Fibroblast of gingiva (primary cell): ENCODE results near the gene IGF2.
A peak's percentile ranks its signal among the peaks of the same experiment; 100 is the strongest.

ENCODE experiments used
- DNase-seq: peaks from one replicate; pipeline ENCODE4 v3.0.0-alpha.2; 2011; ENCODE audit warnings: low read depth

Gene IGF2

GRCh38 chr11:2122907-2123627 is 16.1 kb downstream of the IGF2 start:
- peak; percentile 20 for DNase-seq

GRCh38 chr11:2122222-2122906 is 16.8 kb downstream of the IGF2 start:
- DNase-seq = peak; percentile 72

- DNase-seq = no peak
Observed at GRCh38 chr11:2121227-2122130, 17.7 kb downstream of the IGF2 start.

- peak; percentile 37 for DNase-seq
Observed at GRCh38 chr11:2120359-2121100, 18.7 kb downstream of the IGF2 start.

- peak; percentile 64 for DNase-seq
Observed at GRCh38 chr11:2118677-2119076, 20.5 kb downstream of the IGF2 start.

GRCh38 chr11:2116680-2117079 is 22.5 kb downstream of the IGF2 start:
- DNase-seq = no peak

- DNase-seq = no peak
Observed at GRCh38 chr11:2115308-2115707, 23.9 kb downstream of the IGF2 start.

- no peak for DNase-seq
Observed at GRCh38 chr11:2114430-2115241, 24.6 kb downstream of the IGF2 start.

GRCh38 chr11:2113776-2114175 is 25.4 kb downstream of the IGF2 start:
- DNase-seq = no peak

GRCh38 chr11:2110521-2110920 is 28.7 kb downstream of the IGF2 start:
- no peak for DNase-seq

GRCh38 chr11:2109541-2110019 is 29.6 kb downstream of the IGF2 start:
- DNase-seq = no peak

GRCh38 chr11:2108675-2109491 is 30.3 kb downstream of the IGF2 start:
- DNase-seq = no peak

GRCh38 chr11:2107941-2108630 is 31.1 kb downstream of the IGF2 start:
- DNase-seq = no peak

- no peak for DNase-seq
Observed at GRCh38 chr11:2107521-2107920, 31.7 kb downstream of the IGF2 start.

- no peak for DNase-seq
Observed at GRCh38 chr11:2106583-2107209, 32.5 kb downstream of the IGF2 start.

- no peak for DNase-seq
Observed at GRCh38 chr11:2105511-2105910, 33.7 kb downstream of the IGF2 start.

GRCh38 chr11:2104524-2105440 is 34.4 kb downstream of the IGF2 start:
- DNase-seq = no peak
